ENCODE measurements around the gene MMP17.

DNA sequence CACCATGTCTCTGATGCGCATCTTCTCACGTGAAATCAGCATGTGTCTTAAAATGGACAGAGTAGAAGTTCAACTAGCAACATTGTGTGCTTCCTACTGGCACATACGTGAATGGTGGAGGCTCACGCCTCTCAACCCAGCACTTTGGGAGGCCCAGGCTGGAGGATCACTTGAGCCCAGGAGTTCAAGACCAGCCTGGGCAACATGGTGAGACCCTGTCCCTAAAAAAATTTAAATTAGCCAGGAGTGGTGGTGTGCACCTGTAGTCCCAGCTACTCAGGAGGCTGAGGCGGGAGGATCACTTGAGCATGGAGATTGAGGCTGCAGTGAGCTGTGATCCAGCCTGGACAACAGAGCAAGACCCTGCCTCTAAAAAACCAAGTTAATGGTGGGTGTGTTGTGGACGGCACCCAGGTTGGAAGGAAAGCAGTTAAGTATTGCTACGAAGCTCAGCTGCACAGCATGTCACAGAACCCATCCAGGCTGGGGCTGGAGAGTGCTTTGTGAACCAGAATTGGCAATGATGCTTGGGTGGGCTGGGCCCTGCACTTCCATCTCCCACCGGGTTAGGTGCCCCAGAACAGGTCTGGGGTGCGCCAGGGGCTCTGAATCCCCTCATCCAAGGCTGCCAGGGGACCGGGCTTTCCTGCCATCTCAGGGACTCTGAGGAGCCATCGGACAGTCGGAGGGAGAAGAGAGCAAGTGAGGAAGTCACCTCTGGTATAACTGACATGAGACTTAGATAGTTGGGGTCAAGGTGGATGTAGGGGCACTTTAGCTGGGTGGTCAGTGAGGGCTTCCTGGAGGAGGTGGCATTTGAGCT lies 33.3 kb downstream of the MMP17 start:
- TF ChIP-seq, protein P1, sequence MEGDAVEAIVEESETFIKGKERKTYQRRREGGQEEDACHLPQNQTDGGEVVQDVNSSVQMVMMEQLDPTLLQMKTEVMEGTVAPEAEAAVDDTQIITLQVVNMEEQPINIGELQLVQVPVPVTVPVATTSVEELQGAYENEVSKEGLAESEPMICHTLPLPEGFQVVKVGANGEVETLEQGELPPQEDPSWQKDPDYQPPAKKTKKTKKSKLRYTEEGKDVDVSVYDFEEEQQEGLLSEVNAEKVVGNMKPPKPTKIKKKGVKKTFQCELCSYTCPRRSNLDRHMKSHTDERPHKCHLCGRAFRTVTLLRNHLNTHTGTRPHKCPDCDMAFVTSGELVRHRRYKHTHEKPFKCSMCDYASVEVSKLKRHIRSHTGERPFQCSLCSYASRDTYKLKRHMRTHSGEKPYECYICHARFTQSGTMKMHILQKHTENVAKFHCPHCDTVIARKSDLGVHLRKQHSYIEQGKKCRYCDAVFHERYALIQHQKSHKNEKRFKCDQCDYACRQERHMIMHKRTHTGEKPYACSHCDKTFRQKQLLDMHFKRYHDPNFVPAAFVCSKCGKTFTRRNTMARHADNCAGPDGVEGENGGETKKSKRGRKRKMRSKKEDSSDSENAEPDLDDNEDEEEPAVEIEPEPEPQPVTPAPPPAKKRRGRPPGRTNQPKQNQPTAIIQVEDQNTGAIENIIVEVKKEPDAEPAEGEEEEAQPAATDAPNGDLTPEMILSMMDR (IDR thresholded peaks at IDR 0.05), result no peak
- no peak for TF ChIP-seq POLR2A (IDR thresholded peaks at IDR 0.05)

Measured in esophagus squamous epithelium (tissue), 4 donors.